Activated CD8-positive, alpha-beta memory T cell treated with anti-CD3 and anti-CD28 coated beads, Interleukin-2, amount 50 U/mL, for 1 hour (primary cell): ENCODE data around the gene PROCA1.
"Not testable (repeated sequence)": the region's sequence is repeated elsewhere in the genome, so short reads cannot be mapped to it uniquely, and the experiment has no call there.

ENCODE experiments used
- DNase-seq: peaks from one replicate; pipeline ENCODE4 v3.0.0-alpha.2; 2020; ENCODE audit errors: extremely low read depth

PROCA1 gene

GRCh38 chr17:28725660-28726225, 14.1 kb upstream of the PROCA1 start:
- DNase-seq: no peak

GRCh38 chr17:28725166-28725659, 13.5 kb upstream of the PROCA1 start:
- DNase-seq: no peak

- DNase-seq: no peak
Measured at GRCh38 chr17:28724500-28725165, 12.9 kb upstream of the PROCA1 start.

GRCh38 chr17:28723836-28724499, 12.3 kb upstream of the PROCA1 start:
- not testable (repeated sequence) for DNase-seq

- DNase-seq: no peak
Measured at GRCh38 chr17:28723159-28723835, 11.6 kb upstream of the PROCA1 start.

- DNase-seq: no peak
Measured at GRCh38 chr17:28722417-28723158, 10.9 kb upstream of the PROCA1 start.

GRCh38 chr17:28720997-28721329, 9.3 kb upstream of the PROCA1 start:
- not testable (repeated sequence) for DNase-seq

GRCh38 chr17:28720247-28720996, 8.7 kb upstream of the PROCA1 start:
- no peak for DNase-seq

- DNase-seq: no peak
Measured at GRCh38 chr17:28719021-28719433, 7.3 kb upstream of the PROCA1 start.

- no peak for DNase-seq
Measured at GRCh38 chr17:28718333-28719020, 6.8 kb upstream of the PROCA1 start.

GRCh38 chr17:28717578-28718332, 6.1 kb upstream of the PROCA1 start, which contains the start of gene RAB34:
Gene RAB34 (minus strand): TSS chr17:28717868. CDS start chr17:28717266, 602 bp downstream.
- DNase-seq: no peak

GRCh38 chr17:28716740-28717577, 5.3 kb upstream of the PROCA1 start:
- DNase-seq: no peak

GRCh38 chr17:28715217-28715616, 3.5 kb upstream of the PROCA1 start:
- DNase-seq: no peak

- DNase-seq: no peak
Measured at GRCh38 chr17:28714281-28714680, 2.6 kb upstream of the PROCA1 start.

GRCh38 chr17:28712705-28713415, 1.2 kb upstream of the PROCA1 start:
- DNase-seq: no peak

- DNase-seq: no peak
Measured at GRCh38 chr17:28712032-28712704, 480 bp upstream of the PROCA1 start.
